Left colon (tissue), 2 donors: ENCODE data around the gene TRPC3. TPM values are rescaled to one million over a fixed set of nuclear protein-coding genes. Genes with fewer than 3 reads are reported as not detected.

Experiments
- ATAC-seq: fragments of 200-7000 bp; cut with Tn5 transposase; one replicate; pipeline ENCODE4 v1.9.1; 2020; ENCODE audit warnings: mild to moderate bottlenecking, moderate library complexity
- DNase-seq, 2 donors: peaks; one replicate each; pipeline ENCODE4 v3.0.0-alpha.2; 2020
- intact Hi-C, 2 donors: fragments of 100-400 bp; cut with DNase I in 1 of 2; cut with micrococcal nuclease in 1 of 2; formaldehyde crosslinking; loops; one replicate each; pipeline versions ENCODE4 v1.11.2 to v1.14.0; 2022; cut with DNase I, micrococcal nuclease
- long read RNA-seq: library from polyadenylated mRNA; unstranded; transcript quantifications from one replicate; pipeline ENCODE4 v2.0.0, GENCODE V29; 2021
- total RNA-seq, 2 donors: library from RNA; stranded (reverse); fragmentation: NEBNext Ultra II Directional; extraction: Animal tissue kit (Norgen Biotek cat#: 25700); gene quantifications; one replicate each; pipeline ENCODE4 v1.2.1, GENCODE V29; 2021
- donor health status: DM: no; HTN: no; CAD: no.
- donor health status: DM: yes; HTN: yes; CAD: no.

TRPC3 gene
- total RNA-seq: 1 to 10 TPM in 1 of 2 donors, under 1 TPM in 1; 0.52 to 1.1 TPM
- long read RNA-seq, partial matches to known transcripts: 0 of 4 reads
- long read RNA-seq, other reads (novel, unspliced or antisense): 2 of 4 reads

DNA sequence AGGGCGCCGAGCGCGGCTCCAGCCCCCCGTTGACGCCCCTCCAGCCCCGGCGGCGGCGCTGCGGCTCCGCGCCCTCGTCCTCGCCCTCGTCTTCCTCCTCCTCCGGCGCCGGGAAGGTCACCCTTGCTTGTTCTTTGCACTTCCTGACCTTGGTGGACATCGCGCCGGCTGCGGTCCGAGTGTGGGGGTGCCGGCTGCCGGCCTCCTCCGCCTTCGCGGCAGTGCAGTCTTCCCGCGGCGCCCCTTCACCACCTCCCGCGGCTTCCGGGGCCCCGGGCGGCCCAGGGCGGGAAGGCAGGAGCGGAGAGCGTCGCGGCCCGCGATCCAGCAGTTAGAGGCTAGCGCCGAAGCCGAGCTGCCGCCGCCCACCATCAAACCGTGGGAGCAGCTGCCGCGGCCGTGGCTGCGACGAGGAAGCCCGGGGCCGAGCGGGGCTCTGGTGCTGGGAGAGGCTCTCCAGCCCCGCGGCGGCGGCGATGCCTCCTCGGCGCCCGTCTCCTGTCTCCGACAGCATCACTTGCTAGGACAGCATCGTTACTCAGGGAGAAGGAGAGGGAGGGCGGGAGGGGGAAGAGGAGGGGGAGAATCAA, at the start of gene TRPC3:
TSS of gene TRPC3 (minus strand) at position 540 of the 590 bp plus-strand sequence. CDS start at position 160, 380 bp downstream.
- ATAC-seq (peak; percentile 41), DNase-seq (peak in 1 of 2 donors; percentile 30)
- intact Hi-C loops: no loop called here

GRCh38 chr4:122000849-122001248, 49.0 kb upstream of the TRPC3 start:
- DNase-seq (no peak), ATAC-seq (no peak)
- intact Hi-C loops: no loop called here

DNA sequence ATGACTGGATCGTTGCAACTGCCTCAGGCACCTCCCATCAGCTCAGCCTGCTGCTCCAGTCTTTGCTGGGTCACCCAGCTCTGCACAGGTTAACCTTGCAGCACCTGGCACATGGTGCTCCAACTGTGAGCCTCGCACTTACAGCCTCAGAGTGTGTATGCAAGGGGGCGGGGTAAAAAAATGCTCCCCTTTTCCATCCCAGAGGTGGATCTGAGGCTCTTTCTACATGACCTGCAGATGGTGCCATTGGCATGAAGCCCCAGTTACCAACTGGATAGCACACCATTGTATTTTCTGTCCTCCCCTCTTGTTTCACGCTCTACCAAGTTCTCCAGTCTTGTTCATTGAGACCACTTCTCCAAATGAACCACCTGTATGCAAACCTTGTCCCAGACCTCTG, 46.2 kb upstream of the TRPC3 start:
- DNase-seq (no peak), ATAC-seq (no peak)
- intact Hi-C loops: no loop called here

GRCh38 chr4:121995790-121996537, 44.1 kb upstream of the TRPC3 start:
- intact Hi-C loops: no loop called here
- ATAC-seq (no peak), DNase-seq (no peak)

GRCh38 chr4:121991968-121992367, 40.1 kb upstream of the TRPC3 start:
- DNase-seq: no peak
- intact Hi-C loops: no loop called here
- no peak for ATAC-seq

- no peak for DNase-seq
- ATAC-seq: no peak
- intact Hi-C loops: no loop called here
Measured at GRCh38 chr4:121990489-121990888, 38.6 kb upstream of the TRPC3 start.

- ATAC-seq: no peak
- no peak for DNase-seq
- intact Hi-C loops: no loop called here
Measured at GRCh38 chr4:121989715-121990114, 37.9 kb upstream of the TRPC3 start.

- ATAC-seq (no peak), DNase-seq (no peak)
- intact Hi-C loops: no loop called here
Measured at GRCh38 chr4:121988950-121989349, 37.1 kb upstream of the TRPC3 start.

DNA sequence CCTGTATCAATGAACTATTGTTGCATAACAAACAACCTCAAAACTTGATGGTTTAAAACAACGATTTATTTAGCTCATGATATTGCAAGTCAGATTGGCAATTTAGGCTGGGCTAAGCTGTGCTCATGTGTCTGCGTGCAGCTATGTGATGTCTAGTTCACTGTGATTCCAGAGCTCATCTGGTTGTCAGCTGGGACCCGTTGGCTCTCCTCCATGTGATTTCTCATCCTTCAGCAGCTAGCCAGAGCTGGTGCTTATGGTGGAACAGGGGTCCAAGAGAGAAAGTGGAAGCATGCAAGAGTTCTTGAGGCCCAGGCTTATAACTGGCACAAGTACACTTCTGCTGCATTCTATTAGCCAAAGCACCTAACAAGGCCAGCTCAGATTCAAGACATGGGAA, 28.8 kb upstream of the TRPC3 start:
- no peak for ATAC-seq
- intact Hi-C loops: no loop called here

DNA sequence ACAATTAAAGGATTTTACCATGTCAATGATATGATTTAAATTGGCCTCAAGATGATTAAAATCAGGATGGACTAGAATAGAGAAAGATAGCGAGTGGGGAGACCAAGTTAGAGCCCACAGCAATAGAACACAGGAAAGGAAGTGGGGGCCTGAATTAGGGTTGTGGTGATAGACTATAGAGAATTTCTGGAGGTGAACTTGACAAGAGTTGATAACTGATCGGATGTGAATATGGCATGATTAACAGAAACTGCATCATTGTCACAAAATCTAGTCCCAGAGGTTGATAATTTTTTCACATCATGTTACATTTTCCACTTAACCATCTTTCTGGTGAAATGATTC, 26.3 kb upstream of the TRPC3 start:
- intact Hi-C loops: no loop called here
- DNase-seq (no peak), ATAC-seq (no peak)

More for the DNA sequence above, 28.8 kb upstream of the TRPC3 start:
- DNase-seq: no peak

DNA sequence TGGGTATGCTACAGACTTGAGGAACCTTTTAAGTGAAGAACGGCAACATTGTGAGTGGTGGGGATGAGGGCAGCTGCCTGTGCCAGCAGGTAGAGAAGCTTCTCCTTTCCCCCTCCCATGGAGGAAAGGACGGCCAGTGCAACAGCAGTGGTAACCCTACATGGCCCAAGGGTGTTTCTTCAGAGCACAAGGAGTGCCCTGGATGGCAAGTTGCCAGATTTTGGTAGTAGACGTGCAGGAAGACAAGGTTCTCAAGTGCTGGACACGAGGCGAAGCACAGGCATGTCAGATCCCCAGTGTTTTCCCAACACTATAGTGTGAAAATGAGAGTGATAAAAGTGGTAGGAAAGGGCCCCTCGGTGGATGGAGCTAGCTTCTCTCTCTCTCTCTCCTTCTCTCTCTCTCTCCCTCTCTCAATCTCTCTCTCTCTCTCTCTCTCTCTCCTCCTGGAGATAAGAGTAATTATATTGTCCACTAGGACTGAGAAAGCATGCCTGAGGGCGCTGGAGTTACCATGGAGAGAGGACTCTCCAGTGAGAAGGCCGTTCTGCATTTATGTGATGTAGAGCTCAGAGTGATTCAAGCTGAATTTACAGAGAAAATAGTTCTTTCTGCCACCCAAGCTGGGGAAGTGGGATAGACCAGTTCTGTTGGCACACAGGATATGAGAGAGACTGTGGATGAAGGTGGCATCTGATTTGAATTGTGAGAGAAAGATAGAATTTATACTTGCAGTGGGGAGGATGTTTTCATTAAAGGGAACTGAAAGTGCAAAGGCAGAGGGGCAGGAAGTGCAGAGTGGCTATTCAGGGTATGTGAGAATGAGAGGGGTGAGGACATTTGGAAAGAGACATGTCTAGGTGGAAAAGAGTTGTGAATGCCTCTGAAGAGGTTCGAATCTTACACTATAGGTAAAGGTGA, 25.7 kb upstream of the TRPC3 start:
- DNase-seq: no peak
- no peak for ATAC-seq
- intact Hi-C loops: no loop called here

GRCh38 chr4:121975784-121976183, 23.9 kb upstream of the TRPC3 start:
- intact Hi-C loops: no loop called here
- ATAC-seq (no peak), DNase-seq (no peak)

DNA sequence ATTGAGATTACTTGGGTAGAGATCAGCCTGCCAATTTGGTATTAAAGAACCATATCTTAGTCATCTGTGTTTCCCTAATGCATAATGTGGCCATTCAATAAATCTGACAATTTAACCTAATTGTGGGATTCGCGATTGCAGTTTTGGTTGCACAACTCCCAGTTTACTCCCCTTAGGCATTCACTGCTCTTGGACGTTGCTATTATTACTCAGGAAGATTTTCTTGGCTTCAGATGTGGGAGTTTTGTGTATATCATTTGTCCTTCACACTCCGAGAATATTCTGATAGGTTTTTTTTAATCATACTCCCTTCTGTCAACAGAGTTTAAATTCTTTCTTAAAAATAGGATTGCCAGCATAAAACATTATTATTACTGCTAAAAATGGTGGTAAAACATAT, 22.0 kb upstream of the TRPC3 start:
- intact Hi-C loops: no loop called here

GRCh38 chr4:121968859-121969258, 17.0 kb upstream of the TRPC3 start:
- intact Hi-C loops: no loop called here
- ATAC-seq (no peak), DNase-seq (no peak)

More for the DNA sequence above, 22.0 kb upstream of the TRPC3 start:
- no peak for ATAC-seq
- DNase-seq: no peak

- intact Hi-C loops: no loop called here
- no peak for DNase-seq
- no peak for ATAC-seq
Measured at GRCh38 chr4:121964958-121965357, 13.1 kb upstream of the TRPC3 start.

GRCh38 chr4:121960818-121961217, 9.0 kb upstream of the TRPC3 start:
- no peak for DNase-seq
- ATAC-seq: no peak
- intact Hi-C loops: no loop called here

GRCh38 chr4:121958777-121959176, 6.9 kb upstream of the TRPC3 start:
- intact Hi-C loops: no loop called here
- ATAC-seq (no peak), DNase-seq (no peak)

DNA sequence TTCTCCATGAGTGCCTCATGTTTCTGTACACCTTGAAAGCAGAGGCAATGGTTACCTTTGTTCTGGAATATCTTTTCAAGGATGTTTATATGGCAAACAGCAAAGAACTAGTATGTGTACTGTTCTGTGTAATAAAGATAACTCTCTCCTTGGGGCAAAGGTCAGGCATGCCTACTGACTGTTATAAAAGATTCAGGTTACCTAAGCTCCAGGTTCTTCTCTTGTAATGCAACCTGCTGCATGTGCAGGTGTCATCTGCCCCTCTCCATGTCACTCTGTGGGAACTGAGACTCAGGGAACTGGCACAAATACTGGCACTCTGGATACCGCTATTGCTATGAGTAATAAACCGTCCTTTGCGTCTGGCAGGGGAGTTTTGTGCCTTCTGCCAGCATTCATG, 5.4 kb upstream of the TRPC3 start:
- ATAC-seq (peak; percentile 97), DNase-seq (peak; percentile 31 to 59)
- intact Hi-C loops: no loop called here

- intact Hi-C loops: no loop called here
Measured at GRCh38 chr4:121953860-121954259, 2.0 kb upstream of the TRPC3 start.

GRCh38 chr4:121952290-121952689, 430 bp upstream of the TRPC3 start:
- no peak for DNase-seq
- intact Hi-C loops: no loop called here

More at GRCh38 chr4:121953860-121954259, 2.0 kb upstream of the TRPC3 start:
- ATAC-seq (no peak), DNase-seq (no peak)

More at GRCh38 chr4:121952290-121952689, 430 bp upstream of the TRPC3 start:
- ATAC-seq: no peak
